MV-4-11 (cell line): ENCODE data around the gene DHX58.

ENCODE experiments used
- DNase-seq: peaks from one replicate; lab custom pipeline; 2025; lab: John Stamatoyannopoulos, UW

Gene DHX58

DNA sequence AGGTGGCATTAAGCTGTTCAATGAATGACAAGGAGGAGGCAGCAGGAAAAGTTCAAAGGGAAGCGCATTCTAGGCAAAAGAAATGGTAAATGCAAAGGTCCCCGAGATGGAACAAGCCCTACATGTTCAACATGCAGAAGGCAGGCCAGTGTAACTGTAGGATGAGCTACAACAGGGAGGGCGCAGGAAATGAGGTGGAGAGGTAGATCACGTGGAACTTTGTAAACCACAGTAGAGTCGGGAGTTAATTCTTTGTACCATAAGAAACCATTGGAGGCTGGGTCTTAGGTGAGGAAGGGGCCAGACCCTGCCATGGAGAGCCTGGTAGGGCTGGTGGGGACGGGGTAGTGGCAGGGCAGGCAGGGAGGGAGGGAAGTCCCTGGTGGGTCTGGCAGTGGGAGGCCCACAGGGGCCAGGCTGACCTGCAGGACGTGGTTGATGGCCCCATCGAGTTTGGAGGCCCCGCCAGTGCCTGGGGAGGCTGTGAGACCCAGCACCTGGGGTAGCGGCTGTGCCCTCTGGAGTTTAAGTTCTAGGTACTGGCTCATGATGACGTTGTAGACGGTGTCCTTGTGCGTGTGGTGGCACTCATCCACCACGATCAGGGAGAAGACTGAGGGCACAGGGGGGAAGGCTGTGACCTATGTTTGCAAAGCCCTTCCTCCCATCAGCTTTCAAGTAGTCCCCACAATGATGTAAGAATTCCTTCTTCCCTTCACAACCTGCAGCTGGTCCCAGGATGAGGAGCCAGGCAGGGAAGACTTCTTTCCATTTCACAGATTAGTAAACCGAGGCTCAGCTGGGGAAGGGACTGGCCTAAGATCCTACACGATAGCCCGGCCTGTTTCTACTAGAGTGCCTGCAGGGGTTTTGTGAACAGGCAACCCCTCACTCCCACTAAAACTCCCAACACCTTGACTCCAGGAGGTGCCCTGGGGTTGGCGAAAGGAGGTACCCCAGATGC lies 1.9 kb downstream of the DHX58 start:
- no peak for DNase-seq

DNA sequence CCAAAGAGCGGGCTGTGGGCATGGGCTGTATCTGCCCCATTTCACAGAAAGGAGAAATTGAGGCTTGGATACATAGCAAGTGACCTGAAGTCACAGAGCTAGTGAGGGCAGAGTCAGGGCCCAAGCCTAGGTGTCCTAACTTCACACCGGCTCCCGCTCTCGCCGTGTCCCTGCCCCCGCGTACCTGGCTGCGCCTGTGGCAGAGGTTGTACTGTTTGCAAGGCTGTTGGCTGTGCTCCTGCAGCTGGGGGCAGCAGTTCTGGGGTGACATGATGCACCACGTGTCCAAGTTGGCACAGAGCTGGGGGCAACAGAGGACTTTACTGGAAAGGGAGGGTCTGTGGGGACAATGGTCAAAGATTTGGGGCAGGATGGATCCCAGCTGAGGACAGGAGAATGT lies 3.4 kb downstream of the DHX58 start:
- DNase-seq = no peak

DNA sequence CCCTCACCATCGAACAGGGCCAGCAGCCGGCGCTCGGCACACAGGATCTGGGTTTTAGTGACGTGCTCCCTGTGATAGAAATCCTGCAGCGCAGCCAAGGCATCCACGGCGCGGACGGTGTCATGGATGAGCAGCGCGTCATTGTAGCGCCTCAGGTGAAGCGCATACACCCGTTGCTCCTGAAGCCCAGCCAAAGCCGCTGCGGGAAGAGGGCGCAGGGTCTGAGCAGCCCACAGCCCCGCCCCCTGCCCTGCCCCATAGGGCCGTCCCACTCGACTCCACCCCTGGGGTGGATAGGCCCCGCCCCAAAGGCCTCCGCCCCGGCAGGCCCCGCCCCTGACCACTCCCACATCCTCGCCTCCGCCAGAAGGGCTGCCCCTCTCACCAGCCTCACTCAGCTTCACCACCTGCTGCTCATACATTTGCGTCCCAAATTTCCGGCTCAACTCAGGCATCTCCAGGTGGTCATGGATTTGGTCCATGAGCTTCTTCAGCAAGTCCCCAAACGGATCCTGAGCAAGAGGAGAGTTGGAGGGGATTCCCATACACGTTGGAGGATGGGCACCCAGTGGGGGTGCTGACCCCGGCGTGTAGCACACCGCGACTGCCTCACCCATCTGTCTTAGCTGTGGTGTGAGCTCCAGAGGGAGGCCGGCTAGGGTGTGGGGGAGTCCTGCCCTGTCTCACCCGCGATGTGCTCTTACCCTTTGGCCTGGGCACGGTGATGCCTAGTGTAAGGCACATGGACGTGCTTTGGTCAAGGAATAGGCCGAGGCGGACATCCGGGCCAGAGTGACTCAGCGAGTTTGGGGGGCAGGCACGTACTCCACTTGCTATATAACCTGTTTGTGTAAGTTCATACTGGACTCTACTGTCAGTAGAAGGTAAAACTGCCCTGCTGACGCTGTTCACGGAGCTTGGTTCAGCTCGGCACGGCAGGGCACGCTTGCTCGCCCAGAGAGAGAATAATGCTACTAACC lies 4.6 kb downstream of the DHX58 start:
- DNase-seq = peak; percentile 67

DNA sequence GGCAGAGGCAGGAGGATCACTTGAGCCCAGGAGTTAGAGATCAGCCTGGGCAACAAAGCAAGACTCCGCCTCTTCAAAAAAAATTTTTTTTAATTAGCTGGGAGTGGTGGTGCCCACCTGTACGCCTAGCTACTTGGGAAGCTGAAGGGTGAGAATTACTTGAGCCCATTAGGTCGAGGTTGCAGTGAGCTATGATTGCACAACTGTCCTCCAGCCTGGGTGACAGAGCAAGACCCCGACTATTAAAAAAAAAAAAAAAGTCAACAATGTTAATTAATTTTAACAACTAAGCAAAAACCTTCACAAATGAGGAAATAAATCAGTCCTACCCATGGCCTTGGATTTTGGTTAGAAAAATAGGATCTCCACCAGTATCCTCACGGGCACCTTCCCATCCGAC lies 5.4 kb downstream of the DHX58 start:
- DNase-seq = no peak

DNA sequence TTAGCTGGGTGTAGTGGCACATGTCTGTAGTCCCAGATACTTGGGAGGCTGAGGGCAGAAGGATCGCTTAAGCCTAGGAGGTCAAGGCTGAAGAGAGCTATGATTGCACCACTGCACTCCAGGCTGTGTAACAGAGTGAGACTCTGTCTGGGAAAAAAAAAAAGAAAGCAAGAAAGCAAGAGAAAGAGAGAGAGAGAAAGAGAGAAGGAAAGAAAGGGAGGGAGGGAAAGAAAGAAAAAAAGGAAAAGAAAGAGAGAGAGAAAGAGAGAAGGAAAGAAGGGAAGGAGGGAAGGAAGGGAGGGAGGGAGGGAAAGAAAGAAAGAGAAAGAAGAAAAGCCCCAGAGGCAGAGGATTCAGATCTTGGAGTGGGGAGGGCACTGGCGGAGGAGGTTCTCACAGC lies 6.5 kb downstream of the DHX58 start:
- DNase-seq = no peak

DNA sequence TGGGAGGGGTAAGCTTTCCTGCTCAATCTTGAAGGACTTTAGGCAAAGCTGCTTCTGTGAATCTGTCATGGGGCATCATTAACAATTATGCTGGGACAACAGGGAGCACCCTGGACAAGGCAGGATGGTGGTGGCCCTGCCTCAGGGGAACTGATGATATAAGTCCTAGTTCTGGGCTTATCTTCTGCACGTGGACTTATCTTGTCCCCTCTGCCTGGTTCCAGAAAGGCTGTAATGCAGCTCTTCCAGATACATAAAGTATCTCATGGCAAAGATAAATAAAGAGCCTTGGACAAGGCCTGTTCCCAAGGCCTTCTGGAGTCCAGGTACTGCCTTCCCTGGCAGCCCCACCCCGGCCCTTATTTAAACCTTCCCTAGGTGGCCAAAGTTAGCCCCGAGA lies 8.2 kb downstream of the DHX58 start:
- DNase-seq = no peak

DNA sequence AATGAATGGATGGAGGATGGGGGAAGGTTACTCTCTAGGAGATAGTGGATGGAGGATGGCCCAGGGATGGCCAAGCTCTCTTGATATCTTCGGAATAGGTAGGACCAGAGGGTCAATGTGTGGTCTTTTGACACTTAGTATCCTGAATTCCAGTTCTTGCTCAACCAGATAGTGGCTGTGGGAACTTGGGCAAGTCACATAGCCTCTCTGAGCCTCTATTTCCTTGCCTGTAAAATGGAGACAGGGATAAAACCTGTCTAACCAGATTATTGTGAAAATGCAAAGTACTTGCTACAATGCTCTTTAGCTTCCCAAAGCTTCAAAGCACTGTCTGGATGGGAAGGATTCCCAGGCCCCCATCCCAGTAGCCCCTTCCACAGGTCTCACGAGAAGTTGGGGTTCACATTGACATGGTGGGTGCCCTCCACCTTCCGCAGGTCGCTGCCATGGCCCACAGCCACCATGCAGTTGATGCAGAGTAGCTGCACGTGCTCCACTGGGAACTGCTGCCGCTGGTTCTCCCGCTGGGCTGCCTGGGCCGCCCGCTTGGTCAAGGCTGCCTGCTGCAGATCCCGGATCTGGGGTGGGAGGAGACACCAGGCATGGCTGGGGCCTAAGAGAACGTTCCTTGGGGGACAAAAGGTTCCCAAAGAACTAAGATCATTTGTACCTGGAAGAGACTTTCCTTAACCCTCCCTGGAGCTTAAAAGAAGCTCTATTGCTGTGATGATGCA lies 9.1 kb downstream of the DHX58 start:
- no peak for DNase-seq

DNA sequence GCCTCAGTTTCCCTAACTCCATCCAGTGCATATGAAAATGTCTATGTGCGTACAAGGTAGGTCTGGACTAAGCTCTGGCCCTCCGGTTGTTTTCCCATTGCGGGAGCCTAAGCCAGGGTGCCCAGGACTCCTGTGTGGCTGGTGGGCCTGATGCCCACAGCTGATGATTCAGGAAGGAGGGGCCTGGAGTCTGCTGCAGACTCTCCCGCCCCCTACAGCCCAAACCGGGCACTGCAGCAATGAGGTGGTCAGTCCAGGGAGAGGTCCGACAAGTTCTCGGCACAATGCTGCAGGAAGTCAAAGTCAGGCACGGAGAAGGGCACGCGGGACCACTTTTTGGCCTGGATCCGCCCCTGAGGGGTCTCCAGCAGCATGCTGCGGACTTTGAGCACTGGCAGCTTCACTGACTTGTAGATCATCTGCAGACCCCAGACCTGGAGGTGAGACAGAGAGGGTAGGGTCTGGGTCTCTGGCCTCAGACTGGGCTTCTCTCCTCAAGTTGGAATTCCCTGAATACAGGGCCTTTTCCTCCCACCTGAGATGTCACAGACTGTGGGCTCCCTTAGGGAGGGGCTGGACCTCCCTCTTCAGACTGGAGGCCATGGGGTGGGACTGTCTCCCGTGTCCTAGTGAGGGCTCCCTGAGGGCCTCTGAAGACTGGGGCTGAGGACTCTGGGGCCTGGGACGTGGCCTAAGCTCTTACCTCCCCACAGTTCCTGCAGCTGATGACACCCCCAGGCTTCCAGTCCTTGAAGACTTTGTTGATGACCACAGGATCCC lies 10.8 kb downstream of the DHX58 start:
- DNase-seq = peak; percentile 52

DNA sequence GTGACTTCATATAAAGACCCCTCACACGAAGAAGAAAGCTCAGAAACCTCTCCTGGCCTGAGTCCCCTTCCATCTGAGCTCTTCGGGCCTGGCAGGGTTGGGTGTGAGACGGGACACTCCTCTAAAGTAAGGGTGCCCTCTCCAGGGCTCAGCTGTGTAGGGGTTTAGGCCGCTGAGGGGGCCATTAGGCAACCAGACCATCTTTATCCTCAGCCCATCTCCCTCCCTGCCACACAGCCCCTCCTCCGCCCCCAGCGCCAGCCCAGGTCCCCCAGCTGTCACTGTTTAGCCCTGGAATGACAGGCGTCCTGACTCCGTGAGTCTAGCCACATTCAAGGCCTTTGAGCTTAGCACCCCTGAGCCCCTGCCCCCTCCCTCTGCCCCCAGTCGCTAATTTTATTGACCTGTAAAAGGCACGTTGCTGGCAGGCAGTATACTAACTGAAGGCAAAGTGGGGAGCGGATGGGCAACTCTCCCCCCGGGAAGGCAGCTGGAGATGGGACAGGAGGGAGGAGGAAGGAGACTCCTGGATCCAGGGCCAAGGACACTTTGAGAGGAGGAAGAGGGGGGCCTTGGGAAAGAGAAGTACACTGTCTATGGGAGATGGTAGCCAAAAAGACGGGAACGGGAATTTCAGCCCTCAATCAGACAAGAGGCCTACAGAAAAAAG lies 13.6 kb downstream of the DHX58 start:
- DNase-seq = no peak

DNA sequence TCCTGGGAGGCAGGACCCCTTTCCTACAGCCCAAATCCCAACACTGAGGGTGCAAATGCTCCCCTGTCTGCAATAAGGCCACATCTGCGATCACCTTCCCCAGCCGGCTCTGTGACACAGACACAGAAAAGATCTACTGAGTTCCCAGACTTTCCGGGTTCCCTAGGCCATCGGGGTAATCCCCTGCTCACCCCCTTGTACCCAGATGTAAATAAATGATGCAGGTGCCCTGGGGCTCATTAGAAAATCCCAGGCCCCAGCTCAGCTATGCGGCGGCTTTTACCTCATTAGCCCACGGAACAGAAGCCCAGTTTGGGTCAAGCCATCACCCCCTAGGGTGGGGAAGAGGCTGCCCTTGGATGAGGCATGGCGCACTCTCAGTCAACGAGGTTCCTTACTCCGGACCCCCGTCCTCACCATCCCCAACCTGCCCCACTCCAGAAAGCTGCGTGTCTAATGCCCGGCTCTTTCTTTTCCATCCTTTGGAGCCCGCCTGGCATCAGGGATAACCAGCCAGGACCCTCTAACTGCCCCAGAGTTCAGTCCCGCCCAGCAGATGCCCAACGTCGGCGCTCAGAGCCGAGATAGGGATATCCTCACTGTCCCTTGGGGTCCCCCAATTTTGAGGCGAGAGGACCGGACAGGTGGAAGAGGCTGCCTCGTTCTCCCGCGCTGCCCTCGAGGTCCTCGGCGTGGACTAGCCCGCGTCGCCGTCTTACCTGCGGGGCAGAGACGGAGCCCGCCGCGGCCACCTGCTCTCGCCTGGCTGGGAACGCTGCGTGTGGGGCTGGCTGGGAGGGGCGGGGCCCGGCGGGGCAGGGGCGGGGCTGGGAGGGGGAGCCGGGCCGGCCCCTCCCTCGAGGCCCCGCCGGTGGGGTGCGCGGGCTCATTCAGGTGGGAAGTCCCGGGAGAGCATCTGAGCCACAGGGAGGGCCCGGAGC lies 14.6 kb downstream of the DHX58 start, which contains the start of gene ZNF385C:
Gene ZNF385C (minus strand): TSS at position 783 of the 941 bp plus-strand sequence. CDS start 35,417 bp downstream, outside the sequence.
- no peak for DNase-seq

DNA sequence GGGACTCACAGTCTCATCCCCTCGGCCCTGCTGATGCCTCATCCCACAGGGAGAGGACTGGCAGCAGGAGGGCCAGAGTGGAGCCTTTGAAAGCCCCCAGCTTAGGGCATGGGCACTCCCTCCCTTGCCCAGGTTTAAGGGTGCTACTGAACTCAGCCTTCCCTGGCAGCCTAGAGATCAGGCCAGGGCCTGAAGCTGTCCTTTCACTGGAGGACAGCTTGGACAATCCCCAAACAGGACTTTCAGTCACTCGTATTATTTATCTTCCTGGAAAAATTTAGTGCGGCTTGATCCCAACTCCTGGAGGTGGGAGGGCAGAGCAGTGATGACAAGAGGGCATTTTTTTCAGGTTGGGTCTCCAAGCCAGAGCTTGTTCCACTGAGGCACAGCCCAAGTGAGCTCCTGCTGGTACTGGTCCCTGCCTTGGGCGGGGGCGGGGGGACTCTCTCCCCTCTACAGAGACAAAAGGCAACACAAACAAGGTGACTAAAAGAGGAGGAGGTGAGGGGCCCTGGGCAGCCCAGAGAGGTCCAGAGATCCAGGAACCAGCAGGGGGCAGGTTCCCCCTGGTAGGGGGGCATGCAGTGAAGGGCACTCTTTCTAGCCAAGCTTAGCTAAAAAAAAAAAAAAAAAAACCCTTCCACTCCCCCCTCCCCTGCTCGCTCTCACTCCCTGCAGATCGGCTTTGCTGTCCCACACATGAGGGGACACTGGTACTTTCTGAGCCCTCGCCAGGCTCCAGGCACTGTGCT lies 16.0 kb downstream of the DHX58 start:
- no peak for DNase-seq

DNA sequence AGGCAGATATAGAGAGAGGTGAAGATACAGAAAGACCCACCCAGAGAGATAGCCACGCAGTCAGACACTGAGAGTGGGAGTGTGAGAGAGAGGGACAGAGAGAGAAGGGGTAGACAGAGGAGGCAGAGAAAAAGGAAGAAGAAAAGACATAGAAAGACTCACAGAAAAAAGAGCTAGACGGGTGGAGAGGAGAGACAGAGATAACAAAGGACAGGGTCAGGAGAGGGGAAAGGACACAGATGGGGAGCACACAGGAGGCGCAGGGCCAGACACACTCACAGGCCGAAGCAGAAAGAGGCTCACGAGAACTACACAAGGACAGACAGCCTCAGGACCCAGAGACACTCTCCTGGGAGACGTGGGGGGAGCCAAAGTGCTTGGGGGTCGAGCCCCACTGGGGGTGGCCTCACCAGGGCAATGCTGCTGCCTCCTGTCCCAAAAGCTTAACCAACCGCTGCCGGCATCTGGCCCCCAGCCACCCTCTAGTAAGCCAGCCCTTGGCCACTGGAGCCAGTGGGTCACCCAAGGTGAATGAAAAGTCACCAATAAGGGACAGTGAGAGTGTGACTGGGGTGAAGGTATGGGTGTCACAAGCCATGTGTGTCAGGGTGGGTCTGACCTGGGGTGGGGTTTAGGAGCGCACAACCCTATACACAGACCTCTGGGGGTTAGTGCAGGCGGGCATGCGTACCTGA lies 18.0 kb downstream of the DHX58 start:
- no peak for DNase-seq

DNA sequence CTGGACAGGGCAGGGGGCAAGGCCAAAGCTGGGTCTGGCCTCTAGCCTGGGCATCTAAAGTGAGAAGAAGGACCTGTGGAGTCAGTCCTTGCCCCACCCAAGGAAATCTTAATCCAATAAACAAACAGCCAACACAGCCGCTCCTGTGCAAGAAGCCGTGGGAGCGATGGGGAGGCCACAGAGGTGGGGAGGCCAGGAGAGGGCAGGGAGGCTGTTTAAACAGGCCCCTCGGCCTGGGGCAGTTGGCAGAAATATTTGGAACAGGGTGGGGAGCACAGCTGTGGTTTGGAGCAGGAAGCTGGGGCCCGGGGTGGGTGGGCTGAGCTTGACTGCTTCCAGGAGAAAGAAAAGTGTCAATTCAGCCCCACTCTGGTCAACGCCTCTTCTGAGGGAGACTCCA lies 19.6 kb downstream of the DHX58 start:
- no peak for DNase-seq

DNA sequence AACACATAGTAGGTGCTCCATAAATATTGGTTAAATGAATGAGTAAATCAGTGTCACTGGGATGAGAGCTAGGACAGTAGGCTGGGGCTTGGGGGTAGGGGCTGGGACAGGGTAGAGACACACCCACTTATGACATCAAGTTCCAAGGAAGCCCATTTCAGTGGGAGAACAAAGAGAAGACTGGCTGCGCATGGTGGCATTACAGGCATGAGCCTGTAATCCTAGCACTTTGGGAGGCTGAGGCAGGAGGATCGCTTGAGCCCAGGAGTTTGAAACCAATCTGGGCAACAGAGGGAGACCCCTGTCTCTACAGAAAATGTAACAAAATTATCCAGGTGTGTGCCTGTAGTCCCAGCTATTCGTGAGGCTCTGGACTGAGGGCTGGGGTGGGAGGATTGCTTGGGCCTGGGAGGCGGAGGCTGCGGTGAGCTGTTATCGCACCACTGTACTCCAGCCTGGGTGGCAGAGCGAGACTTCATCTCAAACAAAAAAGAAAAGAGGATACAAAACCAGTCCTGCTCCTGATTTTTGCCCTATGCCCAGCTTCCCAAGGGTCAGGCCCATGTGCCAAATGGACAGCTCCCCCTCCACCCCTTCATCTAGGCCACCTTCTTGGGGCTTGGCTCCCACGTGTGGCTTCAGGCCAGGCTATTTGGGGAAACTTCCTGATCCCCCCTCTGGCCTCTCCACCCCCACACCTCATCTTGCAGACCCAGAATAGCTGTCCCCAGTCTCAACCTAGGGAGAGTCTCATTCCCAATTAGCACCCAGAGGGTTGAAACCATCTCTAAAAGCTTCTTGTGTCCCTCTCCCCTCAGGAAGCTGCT lies 21.3 kb downstream of the DHX58 start:
- DNase-seq = no peak

DNA sequence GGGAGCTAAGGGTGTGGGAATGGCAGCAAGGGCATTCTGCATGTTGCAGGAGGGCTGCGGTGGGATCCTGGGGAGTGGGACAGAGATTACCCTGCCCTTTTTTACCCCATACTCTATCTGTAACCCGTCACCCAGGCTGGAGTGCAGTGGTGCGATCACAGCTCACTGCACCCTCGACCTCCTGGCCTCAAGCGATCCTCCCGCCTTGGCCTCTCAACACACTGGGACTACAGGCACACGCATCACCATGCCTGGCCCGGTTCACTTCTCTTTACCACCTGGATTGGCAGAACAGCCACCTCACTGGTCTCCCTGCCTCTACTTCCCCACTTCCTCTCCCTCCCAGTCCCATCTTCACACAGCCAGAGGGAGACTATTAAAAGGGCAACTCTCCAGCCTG lies 23.8 kb downstream of the DHX58 start:
- DNase-seq = no peak

DNA sequence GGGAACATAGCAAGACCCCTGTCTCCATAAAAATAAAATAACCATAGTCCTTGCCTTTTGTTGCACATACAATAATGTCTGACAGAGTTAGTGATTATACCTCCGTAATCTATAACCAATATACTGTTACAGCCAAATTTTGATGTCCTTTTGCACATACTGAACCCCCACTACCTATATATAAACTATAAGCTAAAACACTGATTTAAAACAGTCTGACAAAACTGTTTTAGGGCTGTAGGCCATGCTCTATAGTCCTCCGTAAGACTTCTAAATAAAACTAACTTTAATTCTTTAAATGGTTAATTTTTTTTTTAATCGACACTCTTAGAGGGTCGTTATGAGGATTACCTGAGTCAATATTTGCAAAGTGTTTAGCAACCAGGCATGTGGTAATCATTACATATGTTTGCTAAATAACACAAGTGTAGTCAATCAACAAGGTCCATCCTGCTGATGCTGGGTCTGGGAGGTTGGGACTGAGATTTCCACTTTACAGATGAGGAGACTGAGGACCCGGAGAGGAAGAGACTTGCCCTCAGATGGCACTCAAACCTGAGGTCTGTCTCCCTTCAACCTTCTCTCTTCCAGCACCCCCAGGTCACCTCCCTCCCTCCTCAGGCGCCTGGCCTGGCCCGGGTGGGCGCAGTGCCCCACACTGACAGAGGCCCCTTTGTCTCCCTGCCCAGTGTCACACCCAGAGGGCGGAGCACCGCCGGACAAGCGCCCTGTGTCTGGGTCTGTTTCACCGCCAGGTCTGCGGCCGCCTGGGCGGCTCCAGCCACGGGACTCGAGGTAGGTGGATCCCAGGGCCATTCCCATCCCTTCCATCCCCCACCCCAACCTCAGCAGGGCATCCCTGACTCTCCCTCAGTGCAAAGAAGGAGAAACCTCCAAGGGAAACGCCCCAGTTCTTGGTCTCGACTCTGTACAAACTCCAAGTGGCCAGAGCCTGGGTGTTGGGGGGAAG lies 24.5 kb downstream of the DHX58 start:
- DNase-seq = no peak
